Subcutaneous abdominal adipose tissue (tissue), 5 donors: Measurements from ENCODE around the gene PGM2L1.

Experiments used
- H3K27ac ChIP-seq: one replicate; pipeline ENCODE4 v1.7.0; 2013; ENCODE audit warnings: low read depth, mild to moderate bottlenecking, inconsistent platforms, low read length, moderate library complexity
- H3K27me3 ChIP-seq, 5 donors: one replicate each; pipeline ENCODE4 v1.7.0; 2013; ENCODE audit warnings: low read length in 5 of 5, inconsistent platforms in 1 of 5; ENCODE audit not compliant: control insufficient read depth in 5 of 5, insufficient read depth in 4 of 5
- H3K36me3 ChIP-seq, 5 donors: one replicate each; pipeline ENCODE4 v1.7.0; 2013; ENCODE audit warnings: low read length in 5 of 5; ENCODE audit not compliant: control insufficient read depth in 5 of 5, insufficient read depth in 5 of 5
- H3K4me1 ChIP-seq, 5 donors: one replicate each; pipeline ENCODE4 v1.7.0; 2013; ENCODE audit warnings: low read length in 5 of 5, mild to moderate bottlenecking in 3 of 5, moderate library complexity in 1 of 5; ENCODE audit not compliant: control insufficient read depth in 5 of 5, insufficient read depth in 5 of 5
- H3K4me3 ChIP-seq, 5 donors: one replicate each; pipeline ENCODE4 v1.7.0; 2013; ENCODE audit warnings: low read length in 5 of 5, low read depth in 1 of 5
- H3K9ac ChIP-seq, 5 donors: one replicate each; pipeline ENCODE4 v1.7.0; 2013; ENCODE audit warnings: low read length in 5 of 5, mild to moderate bottlenecking in 4 of 5, moderate library complexity in 3 of 5
- H3K9me3 ChIP-seq, 5 donors: one replicate each; pipeline ENCODE4 v1.7.0; 2013; ENCODE audit warnings: low read length in 5 of 5; ENCODE audit not compliant: control insufficient read depth in 5 of 5
- donor health status: healthy.
- donor health status: healthy.
- donor health status: healthy.
- donor health status: healthy.
- donor health status: healthy.

PGM2L1 gene

GRCh38 chr11:74282914-74283371 lies 115.3 kb downstream of the PGM2L1 start:
- no peak overlapping the region for H3K9ac ChIP-seq
- H3K4me1 ChIP-seq, result peaks cover 0 to 7% (median under 1%) of the 10 kb centered on the region in 5 donors
- H3K9me3 ChIP-seq, result no peaks in the 10 kb centered on the region
- H3K4me3 ChIP-seq, result no peak overlapping the region
- no peaks in the 10 kb centered on the region for H3K36me3 ChIP-seq
- H3K27me3 ChIP-seq, result no peaks in the 10 kb centered on the region
- no peak overlapping the region for H3K27ac ChIP-seq

GRCh38 chr11:74282421-74282820 lies 115.8 kb downstream of the PGM2L1 start:
- no peak overlapping the region for H3K9ac ChIP-seq
- peaks cover 0 to 3% (median 0%) of the 10 kb centered on the region in 5 donors for H3K4me1 ChIP-seq
- H3K36me3 ChIP-seq, result no peaks in the 10 kb centered on the region
- H3K27ac ChIP-seq, result no peak overlapping the region
- no peaks in the 10 kb centered on the region for H3K27me3 ChIP-seq
- no peak overlapping the region for H3K4me3 ChIP-seq
- H3K9me3 ChIP-seq, result no peaks in the 10 kb centered on the region

- Histone ChIP-seq H3K4me1 (no peaks in the 10 kb centered on the region), H3K27ac (no peak overlapping the region), H3K36me3 (no peaks in the 10 kb centered on the region), H3K27me3 (no peaks in the 10 kb centered on the region), H3K9me3 (no peaks in the 10 kb centered on the region), H3K4me3 (no peak overlapping the region), H3K9ac (no peak overlapping the region)
Observed at GRCh38 chr11:74280494-74280893, 117.7 kb downstream of the PGM2L1 start.
